ENCODE data around the gene GGCX. TPM values are rescaled to one million over a fixed set of nuclear protein-coding genes. Genes with fewer than 3 reads are reported as not detected.
A peak's percentile ranks its signal among the peaks of the same experiment; 100 is the strongest.

Gene GGCX
- total RNA-seq, 1 experiment from 2014 or later, result 60.5 TPM

DNA sequence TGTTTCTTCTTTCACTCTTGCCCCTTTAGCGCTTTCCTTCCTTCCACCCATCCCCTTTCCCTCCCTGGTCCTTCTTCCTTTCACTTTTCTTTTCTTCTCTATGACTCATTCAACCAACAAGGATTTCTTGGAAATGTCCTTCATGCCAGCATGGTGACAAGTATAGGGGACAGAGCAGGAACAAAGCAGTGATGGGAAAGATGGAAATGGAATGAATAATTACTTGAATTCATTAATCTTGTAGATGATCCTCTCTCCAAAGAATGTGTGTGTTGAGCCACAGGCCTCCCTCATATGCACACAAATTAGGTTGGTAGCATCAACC lies 24.4 kb upstream of the GGCX start:
- no peak for DNase-seq (ENCODE audit: low spot score)
- Histone ChIP-seq H3K9me3 (ENCODE audit: low read depth, low read length, poor library complexity, severe bottlenecking) (no peaks in the 10 kb centered on the region), H3K4me3 (ENCODE audit: low read depth, low read length, poor library complexity, severe bottlenecking) (no peak overlapping the region), H3K27ac (ENCODE audit: low read depth, low read length, poor library complexity, severe bottlenecking) (no peak overlapping the region), H3K4me1 (ENCODE audit: insufficient read depth, low read length, poor library complexity, severe bottlenecking) (peaks cover 24% of the 10 kb centered on the region), H3K27me3 (replicated peaks; ENCODE audit: insufficient read depth, low read depth, low read length, poor library complexity) (no peaks in the 10 kb centered on the region), H3K36me3 (ENCODE audit: insufficient read depth, low read length, poor library complexity, severe bottlenecking) (no peaks in the 10 kb centered on the region)
- ChIA-PET CTCF (no interaction called here), POLR2A (ENCODE audit: low non-redundant PET) (no interaction called here)
- no TSS peak for BruUV-seq (replicated peaks)
- intact Hi-C loops (cut with micrococcal nuclease; ENCODE audit: unreplicated experiment), result no loop called here
- TF ChIP-seq, protein P1, sequence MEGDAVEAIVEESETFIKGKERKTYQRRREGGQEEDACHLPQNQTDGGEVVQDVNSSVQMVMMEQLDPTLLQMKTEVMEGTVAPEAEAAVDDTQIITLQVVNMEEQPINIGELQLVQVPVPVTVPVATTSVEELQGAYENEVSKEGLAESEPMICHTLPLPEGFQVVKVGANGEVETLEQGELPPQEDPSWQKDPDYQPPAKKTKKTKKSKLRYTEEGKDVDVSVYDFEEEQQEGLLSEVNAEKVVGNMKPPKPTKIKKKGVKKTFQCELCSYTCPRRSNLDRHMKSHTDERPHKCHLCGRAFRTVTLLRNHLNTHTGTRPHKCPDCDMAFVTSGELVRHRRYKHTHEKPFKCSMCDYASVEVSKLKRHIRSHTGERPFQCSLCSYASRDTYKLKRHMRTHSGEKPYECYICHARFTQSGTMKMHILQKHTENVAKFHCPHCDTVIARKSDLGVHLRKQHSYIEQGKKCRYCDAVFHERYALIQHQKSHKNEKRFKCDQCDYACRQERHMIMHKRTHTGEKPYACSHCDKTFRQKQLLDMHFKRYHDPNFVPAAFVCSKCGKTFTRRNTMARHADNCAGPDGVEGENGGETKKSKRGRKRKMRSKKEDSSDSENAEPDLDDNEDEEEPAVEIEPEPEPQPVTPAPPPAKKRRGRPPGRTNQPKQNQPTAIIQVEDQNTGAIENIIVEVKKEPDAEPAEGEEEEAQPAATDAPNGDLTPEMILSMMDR (conservative IDR thresholded peaks at IDR 0.05; ENCODE audit: low read depth, low read length), result no peak
- TF ChIP-seq EZH2 (IDR thresholded peaks at IDR 0.05; ENCODE audit: borderline replicate concordance, low read depth, low read length, poor library complexity, severe bottlenecking), result no peak

DNA sequence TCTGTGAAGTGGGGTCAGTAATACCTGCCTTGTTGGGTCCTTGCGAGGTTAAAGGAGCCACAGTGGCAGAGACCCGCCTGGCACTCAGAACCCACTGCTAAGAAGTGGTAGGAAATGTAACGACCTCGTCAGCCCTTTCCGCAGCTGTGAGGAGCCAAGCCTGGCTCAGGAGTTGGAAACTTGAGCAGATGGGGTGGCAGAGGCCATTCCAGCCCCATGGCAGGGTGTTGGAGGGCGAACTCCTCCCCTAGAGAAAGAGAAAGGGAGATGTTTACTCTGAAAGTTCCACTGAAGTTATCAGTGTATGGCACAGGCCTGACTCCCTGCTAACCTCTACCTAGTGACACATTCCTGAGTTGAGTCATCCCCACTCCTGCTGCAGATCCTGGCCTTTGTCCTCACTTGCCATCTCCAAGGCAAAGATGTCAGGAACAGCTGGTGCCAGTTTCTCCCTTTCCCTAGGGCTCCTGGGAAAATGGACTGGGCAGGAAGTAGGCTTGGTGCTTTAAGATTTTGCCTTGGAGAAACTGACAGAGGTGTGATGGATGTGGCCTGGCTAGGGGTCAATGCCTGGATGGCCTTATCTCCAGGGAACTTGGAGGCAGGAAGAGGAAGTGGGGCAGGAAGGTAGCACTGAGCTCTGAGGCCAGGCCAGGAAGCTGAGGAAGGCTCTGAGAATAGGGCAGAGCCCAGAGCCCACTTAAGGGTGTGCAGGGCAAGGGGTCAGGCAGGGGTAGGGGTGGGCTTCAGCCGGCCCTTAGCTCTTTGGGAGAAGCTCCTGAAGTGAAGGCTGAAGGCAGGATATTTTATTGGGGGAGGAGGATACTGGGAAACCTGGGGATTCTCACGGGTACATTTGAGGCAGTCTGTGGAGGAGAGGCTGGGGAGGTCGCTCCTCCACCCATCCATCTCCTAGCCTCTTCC lies 23.8 kb upstream of the GGCX start:
- ChIA-PET CTCF (no interaction called here), POLR2A (ENCODE audit: low non-redundant PET) (no interaction called here)
- H3K4me3 ChIP-seq (ENCODE audit: low read depth, low read length, poor library complexity, severe bottlenecking), result peak overlapping the region; percentile 37
- no TSS peak for BruUV-seq (replicated peaks)
- H3K36me3 ChIP-seq (ENCODE audit: insufficient read depth, low read length, poor library complexity, severe bottlenecking), result no peaks in the 10 kb centered on the region
- no peak for DNase-seq (ENCODE audit: low spot score)
- intact Hi-C loops (cut with micrococcal nuclease; ENCODE audit: unreplicated experiment), result no loop called here
- no peaks in the 10 kb centered on the region for H3K27me3 ChIP-seq (replicated peaks; ENCODE audit: insufficient read depth, low read depth, low read length, poor library complexity)
- no peaks in the 10 kb centered on the region for H3K9me3 ChIP-seq (ENCODE audit: low read depth, low read length, poor library complexity, severe bottlenecking)
- H3K27ac ChIP-seq (ENCODE audit: low read depth, low read length, poor library complexity, severe bottlenecking), result no peak overlapping the region
- TF ChIP-seq EZH2 (IDR thresholded peaks at IDR 0.05; ENCODE audit: borderline replicate concordance, low read depth, low read length, poor library complexity, severe bottlenecking), result no peak
- TF ChIP-seq, protein P1 (conservative IDR thresholded peaks at IDR 0.05; ENCODE audit: low read depth, low read length), result no peak
- H3K4me1 ChIP-seq (ENCODE audit: insufficient read depth, low read length, poor library complexity, severe bottlenecking), result peaks cover 24% of the 10 kb centered on the region

DNA sequence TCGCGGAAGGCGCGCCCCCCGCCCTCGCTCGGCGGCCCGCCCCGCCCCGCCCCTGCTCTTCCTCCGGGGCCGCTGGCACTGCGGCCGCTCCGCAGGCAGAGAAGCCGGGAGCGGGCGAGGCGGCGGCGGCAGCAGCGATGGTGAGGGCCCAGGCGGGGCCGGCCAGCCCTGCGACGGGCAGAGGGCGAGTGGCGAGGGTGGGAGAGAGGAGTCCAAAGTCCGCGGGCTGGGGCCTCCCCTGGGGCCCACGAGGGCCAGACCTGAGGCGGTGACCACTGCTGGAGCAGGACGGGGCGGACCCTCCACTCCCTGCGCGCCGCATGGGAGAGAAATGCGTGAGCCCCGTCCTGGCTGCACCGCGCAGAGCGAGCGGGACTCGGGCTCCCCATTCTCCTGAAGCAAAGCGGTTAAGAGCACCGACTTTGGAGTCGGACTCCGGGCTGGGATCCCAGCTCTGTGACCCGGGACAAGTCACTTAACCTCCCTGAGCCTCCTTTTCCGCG lies 23.1 kb upstream of the GGCX start, which contains the start of gene VAMP5:
Gene VAMP5, plus strand, starts transcription at position 78 of the 503 bp plus-strand sequence. Its CDS starts 60 bp downstream, at position 138.
- no peak for TF ChIP-seq EZH2 (IDR thresholded peaks at IDR 0.05; ENCODE audit: borderline replicate concordance, low read depth, low read length, poor library complexity, severe bottlenecking)
- TF ChIP-seq, protein P1 (conservative IDR thresholded peaks at IDR 0.05; ENCODE audit: low read depth, low read length), result no peak
- DNase-seq (ENCODE audit: low spot score), result no peak
- no TSS peak for BruUV-seq (replicated peaks)

More for the DNA sequence above, 23.1 kb upstream of the GGCX start, which contains the start of gene VAMP5:
- CTCF ChIA-PET, result no interaction called here
- POLR2A ChIA-PET (ENCODE audit: low non-redundant PET), result no interaction called here
- no peaks in the 10 kb centered on the region for H3K27me3 ChIP-seq (replicated peaks; ENCODE audit: insufficient read depth, low read depth, low read length, poor library complexity)
- peaks cover 24% of the 10 kb centered on the region for H3K4me1 ChIP-seq (ENCODE audit: insufficient read depth, low read length, poor library complexity, severe bottlenecking)
- no peak within 1 kb of the TSS for H3K27ac ChIP-seq (ENCODE audit: low read depth, low read length, poor library complexity, severe bottlenecking)
- H3K4me3 ChIP-seq (ENCODE audit: low read depth, low read length, poor library complexity, severe bottlenecking), result peak within 1 kb of the TSS; percentile 37
- intact Hi-C loops (cut with micrococcal nuclease; ENCODE audit: unreplicated experiment), result no loop called here
- H3K36me3 ChIP-seq (ENCODE audit: insufficient read depth, low read length, poor library complexity, severe bottlenecking), result no peaks in the 10 kb centered on the region
- H3K9me3 ChIP-seq (ENCODE audit: low read depth, low read length, poor library complexity, severe bottlenecking), result no peaks in the 10 kb centered on the region
